HG03439 (cell line): ENCODE results near the gene CLEC11A.

ENCODE experiments used
- ATAC-seq: cut with Tn5 transposase; IDR thresholded peaks from one replicate; pipeline ENCODE4 v1.9.1; 2021; ENCODE audit warnings: mild to moderate bottlenecking, moderate library complexity; ENCODE audit not compliant: unreplicated experiment

CLEC11A gene, protein sequence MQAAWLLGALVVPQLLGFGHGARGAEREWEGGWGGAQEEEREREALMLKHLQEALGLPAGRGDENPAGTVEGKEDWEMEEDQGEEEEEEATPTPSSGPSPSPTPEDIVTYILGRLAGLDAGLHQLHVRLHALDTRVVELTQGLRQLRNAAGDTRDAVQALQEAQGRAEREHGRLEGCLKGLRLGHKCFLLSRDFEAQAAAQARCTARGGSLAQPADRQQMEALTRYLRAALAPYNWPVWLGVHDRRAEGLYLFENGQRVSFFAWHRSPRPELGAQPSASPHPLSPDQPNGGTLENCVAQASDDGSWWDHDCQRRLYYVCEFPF

GRCh38 chr19:50723069-50723468, at the start of gene CLEC11A:
CLEC11A (plus strand) TSS chr19:50723364; CDS start chr19:50723526, 162 bp downstream.
- ATAC-seq = no peak

DNA sequence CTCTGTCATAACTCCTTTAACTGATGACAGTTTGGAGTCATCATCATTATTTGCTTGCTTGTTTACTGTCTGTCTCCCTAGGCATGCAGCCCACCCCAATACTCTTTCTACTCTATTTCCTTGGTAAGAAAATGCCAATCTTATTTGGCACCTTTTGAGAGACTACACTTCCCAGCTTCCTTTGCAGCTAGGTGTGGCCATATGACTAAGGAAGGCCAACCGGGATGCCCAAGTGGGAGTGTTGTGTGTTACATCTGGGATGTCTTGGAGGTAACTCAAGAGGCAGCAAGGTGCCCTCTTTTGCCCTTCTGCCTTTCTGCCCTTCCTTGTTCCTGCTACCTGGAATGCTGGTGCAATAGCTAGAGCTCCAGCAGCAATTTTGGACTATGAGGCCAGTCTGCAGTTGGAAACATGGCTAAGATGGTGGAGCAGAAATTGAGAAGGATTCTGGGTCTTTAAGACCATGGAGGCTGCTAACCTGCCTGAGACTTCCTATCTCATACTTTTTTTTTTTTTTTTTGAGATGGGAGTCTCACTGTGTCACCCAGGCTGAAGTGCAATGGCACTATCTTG, 46.5 kb upstream of the CLEC11A start:
- ATAC-seq = no peak

GRCh38 chr19:50677636-50678035, 45.5 kb upstream of the CLEC11A start:
- ATAC-seq = no peak

DNA sequence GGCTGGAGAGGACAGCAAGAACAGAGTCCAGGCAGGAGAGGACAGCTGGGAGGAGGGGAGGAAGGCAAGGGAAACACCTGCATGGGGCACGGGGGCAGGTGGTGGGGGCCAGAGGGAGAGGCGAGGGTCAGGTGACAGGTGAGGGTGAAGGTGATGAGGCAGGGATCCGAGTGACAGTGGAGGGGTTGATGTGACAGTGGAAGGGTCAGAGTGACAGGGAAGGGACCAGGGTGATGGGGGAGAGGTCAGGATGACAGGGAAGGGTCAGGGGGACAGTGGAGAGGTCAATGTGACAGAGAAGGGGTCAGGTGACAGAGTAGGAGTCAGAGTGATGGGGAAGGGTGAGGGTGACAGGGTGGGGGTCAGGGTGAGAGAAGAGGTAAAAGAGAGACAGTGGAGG, 44.8 kb upstream of the CLEC11A start:
- no peak for ATAC-seq

GRCh38 chr19:50679177-50680125, 43.7 kb upstream of the CLEC11A start:
- ATAC-seq = peak; percentile 73

GRCh38 chr19:50686310-50687032, 36.7 kb upstream of the CLEC11A start:
- no peak for ATAC-seq

DNA sequence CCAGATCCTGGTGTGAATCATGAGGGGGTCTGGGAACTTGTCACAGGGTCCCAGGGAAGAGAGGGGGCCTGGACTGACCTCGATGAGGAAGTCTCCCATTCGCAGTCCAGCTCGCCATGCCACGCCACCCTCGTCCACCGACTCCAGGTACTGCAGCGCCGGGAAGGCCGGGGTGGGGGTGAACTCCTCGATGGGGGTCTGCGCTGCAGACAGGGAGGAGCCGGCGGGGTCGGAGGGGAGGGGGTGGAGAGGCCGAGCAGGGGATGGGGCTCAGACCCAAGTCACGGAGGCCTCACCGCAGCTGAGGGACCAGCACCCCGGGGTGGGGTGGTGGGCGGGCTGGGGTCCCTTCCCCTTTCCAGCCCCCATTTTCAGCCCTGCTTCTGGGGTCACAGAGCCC, 34.4 kb upstream of the CLEC11A start:
- ATAC-seq = no peak

DNA sequence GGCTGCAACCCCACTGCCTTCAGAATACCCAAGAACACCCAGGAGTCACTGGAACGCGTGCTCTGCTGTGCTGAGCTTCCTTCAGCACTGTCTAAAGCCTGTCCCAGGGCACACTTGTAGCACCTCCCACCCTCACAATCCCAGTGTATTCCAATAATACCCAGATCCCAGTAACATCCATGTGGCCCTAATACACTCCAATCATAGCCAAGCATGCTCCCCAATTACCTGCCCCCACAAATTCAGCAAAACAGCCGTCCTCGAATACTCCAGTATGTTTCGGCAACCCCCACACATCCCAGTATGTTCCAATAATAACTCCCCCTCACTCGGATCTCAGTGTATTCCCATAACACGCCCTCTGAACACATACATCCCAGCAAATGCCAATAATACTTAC, 32.7 kb upstream of the CLEC11A start:
- ATAC-seq = no peak

DNA sequence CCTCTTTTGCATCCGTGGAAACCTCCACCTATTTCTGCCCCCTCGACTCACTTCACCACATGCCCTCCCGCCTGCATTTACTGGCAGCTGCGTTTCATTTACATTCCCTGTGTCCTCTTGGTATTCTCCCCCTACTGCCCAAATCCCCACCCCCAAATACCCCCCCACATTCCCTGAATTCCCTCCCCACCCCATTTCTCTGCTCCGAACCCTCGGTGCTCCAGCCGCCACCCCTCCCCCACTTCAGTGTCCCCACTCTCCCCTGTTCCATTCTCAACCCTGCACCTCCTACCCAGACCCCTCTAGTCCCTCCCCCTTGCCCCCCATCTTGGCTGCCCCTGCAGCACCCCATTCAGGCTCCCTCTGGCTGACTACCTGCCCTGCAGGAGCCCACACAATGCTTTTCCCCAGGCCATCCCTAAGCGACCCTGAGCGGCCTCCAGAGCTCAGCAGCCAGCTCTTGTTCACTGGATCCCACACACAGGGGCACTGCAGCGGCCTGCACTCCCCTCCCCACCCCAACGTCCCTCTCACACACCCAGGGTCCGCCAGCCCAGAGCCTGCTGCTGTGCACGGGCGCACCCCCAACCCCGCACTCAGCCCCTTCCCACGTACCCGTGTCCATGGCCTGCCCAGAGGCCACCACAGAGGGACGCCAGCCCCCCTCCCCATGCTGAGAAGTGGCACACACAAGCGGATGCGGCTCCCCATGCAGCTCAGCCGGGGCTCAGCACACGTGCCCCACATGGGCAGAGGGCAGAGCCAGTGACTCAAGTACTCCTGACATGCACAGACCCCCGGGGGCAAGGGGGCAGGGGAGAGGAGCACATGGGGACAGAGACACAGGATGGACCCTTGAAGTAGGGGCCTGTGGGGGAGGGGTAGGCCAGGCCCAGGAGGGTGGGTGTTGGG, 29.8 kb upstream of the CLEC11A start:
- ATAC-seq = no peak

- no peak for ATAC-seq
These were observed 28.4 kb upstream of the CLEC11A start for GRCh38 chr19:50694815-50695145.

- no peak for ATAC-seq
These were observed 27.7 kb upstream of the CLEC11A start for GRCh38 chr19:50695251-50696093.

- ATAC-seq = no peak
These were observed 27.1 kb upstream of the CLEC11A start for GRCh38 chr19:50696094-50696483.

DNA sequence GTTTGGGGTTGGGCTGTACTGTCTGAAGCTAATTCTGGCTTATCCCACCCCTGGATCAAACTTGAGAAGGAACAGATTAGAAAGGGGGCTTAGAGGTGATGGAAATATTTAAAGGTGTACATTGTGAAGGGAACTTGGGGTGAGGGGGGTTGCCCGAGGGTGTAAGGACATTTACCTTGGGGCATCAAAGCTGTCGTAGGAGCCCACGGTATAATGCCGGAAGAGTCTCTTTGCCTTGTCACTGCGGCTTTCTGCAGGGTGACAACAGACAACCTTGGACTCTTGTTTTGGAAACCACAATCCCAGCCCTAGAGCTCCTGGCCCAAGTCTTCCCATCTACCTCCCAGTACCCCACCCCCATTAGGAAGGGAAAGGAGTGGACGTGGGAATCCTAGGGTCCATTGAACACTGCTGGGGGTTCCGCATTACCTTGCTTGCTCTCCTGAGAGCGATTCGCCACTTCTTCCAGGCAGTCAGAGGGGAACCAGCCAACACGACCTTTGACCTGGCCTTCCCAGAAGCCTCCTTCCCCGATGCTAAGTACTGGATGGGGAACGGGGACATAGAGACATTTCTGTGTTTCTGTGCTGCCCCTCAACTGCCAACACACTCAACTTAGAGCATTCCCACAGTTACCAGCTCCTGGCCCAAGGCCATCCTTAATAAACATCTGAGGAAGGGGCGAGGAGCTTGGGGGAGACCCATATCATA, 25.6 kb upstream of the CLEC11A start:
- no peak for ATAC-seq

GRCh38 chr19:50701367-50701985, 21.7 kb upstream of the CLEC11A start:
- no peak for ATAC-seq

DNA sequence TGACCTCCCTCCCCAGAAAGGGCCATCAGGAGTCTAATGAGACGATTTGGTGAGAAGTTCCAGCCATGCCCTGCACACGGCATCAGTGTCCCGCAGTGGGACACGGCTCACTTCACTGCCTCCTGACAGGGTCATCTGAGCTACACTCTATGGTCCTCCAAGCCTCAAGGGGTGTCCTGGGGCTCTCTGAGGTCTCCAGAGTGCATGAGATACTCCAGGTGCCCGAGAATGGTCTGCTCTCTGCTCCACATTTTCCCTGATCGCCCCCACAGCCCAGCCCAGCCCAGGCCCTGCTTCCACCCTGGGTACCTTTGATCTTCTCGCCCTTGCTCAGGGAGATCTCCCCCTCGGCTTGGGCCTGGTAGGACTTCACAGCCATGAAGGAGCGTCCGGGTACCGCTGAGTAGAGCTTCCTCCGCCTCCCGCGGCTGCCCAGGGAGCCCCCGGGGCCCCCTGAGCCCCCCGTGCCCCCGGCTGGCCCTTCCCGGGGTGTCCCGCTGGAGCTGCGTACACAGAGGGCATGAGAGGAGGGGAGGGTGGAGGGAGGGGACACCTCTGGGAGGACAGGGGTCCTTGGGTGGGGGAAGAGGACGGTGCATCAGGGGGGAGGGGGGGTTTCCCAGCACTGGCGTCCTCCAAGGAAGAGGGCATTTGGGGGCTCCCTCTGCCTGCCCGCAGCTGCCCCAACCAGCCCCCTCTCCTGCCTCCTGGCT, 20.9 kb upstream of the CLEC11A start:
- ATAC-seq = no peak

GRCh38 chr19:50702871-50703829, 20.0 kb upstream of the CLEC11A start:
- no peak for ATAC-seq
